Spleen (tissue), 11 donors: Measurements from ENCODE around the gene DHDDS. TPM values are rescaled to one million over a fixed set of nuclear protein-coding genes. Genes with fewer than 3 reads are reported as not detected.

Experiments
- DNase-seq: peaks from one replicate; pipeline ENCODE4 v3.0.0-alpha.2; 2020
- H3K27ac ChIP-seq, 8 donors: fragments of 200-600 bp; sonication (generic) in 7 of 8; 1 replicate in 4 of 8; 2 replicates in 4 of 8; pipeline versions ENCODE4 v1.5.0 to v1.8.0; 2016 to 2021; ENCODE audit warnings: inconsistent platforms in 4 of 8, mild to moderate bottlenecking in 4 of 8, moderate library complexity in 1 of 8
- H3K27me3 ChIP-seq, 7 donors: fragments of 200-600 bp; sonication (generic) in 6 of 7; replicated peaks in 1 of 7; 1 replicate in 4 of 7; 2 replicates in 3 of 7; pipeline versions ENCODE4 v1.5.0 to v1.8.0; 2016 to 2021; ENCODE audit warnings: inconsistent platforms in 3 of 7, mild to moderate bottlenecking in 1 of 7
- H3K36me3 ChIP-seq, 6 donors: fragments of 200-600 bp; sonication (generic) in 5 of 6; 1 replicate in 4 of 6; 2 replicates in 2 of 6; pipeline versions ENCODE4 v1.5.0 to v1.8.0; 2016 to 2021; ENCODE audit warnings: inconsistent platforms in 2 of 6
- H3K4me1 ChIP-seq, 6 donors: fragments of 200-600 bp; sonication (generic) in 5 of 6; 1 replicate in 3 of 6; 2 replicates in 3 of 6; pipeline versions ENCODE4 v1.5.0 to v1.8.0; 2016 to 2021; ENCODE audit warnings: inconsistent platforms in 3 of 6
- H3K4me3 ChIP-seq, 8 donors: fragments of 200-600 bp; sonication (generic) in 7 of 8; 1 replicate in 4 of 8; 2 replicates in 4 of 8; pipeline versions ENCODE4 v1.5.0 to v1.8.0; 2016 to 2021; ENCODE audit warnings: inconsistent platforms in 4 of 8, mild to moderate bottlenecking in 4 of 8, moderate library complexity in 2 of 8
- H3K9me3 ChIP-seq, 8 donors: fragments of 200-600 bp; sonication (generic) in 7 of 8; 1 replicate in 4 of 8; 2 replicates in 4 of 8; pipeline versions ENCODE4 v1.5.0 to v1.8.0; 2016 to 2021; ENCODE audit warnings: inconsistent platforms in 4 of 8
- CTCF ChIP-seq, 11 experiments: fragments of 200-600 bp in 7 of 11; fragments of 450-650 bp in 4 of 11; sonication (generic) in 4 of 11; IDR thresholded peaks in 8 of 11; conservative IDR thresholded peaks in 3 of 11; 1 replicate in 7 of 11; 2 replicates in 4 of 11; pipeline versions ENCODE4 v1.4.0 to v1.8.0; 2016 to 2021; ENCODE audit warnings: antibody characterized with exemption in 11 of 11, inconsistent platforms in 4 of 11, mild to moderate bottlenecking in 1 of 11
- POLR2A ChIP-seq, 3 donors: fragments of 450-650 bp; IDR thresholded peaks; one replicate each; pipeline ENCODE4 v1.5.1; 2017; ENCODE audit warnings: antibody characterized with exemption in 3 of 3, mild to moderate bottlenecking in 1 of 3
- POLR2AphosphoS5 ChIP-seq, 3 donors: sonication (generic); formaldehyde crosslinking; IDR thresholded peaks; one replicate each; pipeline ENCODE4 v1.5.1; 2017; ENCODE audit warnings: antibody characterized with exemption in 3 of 3
- WGBS, 5 donors: extraction: QIAGEN DNeasy Blood & Tissue Kit in 3 of 5; methylation state at CpG; one replicate each; pipeline versions ENCODE4 v1.1.5 to v1.1.7; 2013 to 2018; 5-methylcytosine and 5-hydroxymethylcytosine counted together
- intact Hi-C: fragments of 100-400 bp; cut with DNase I; formaldehyde crosslinking; loops from one replicate; pipeline ENCODE4 v1.15.0; 2023; ENCODE audit warnings: low total_unique reads
- polyA plus RNA-seq, 3 donors: library from polyadenylated mRNA; stranded (reverse); fragments of 200-250 nt; gene quantifications; one replicate each; pipeline ENCODE4 v1.2.1, GENCODE V29; 2013
- total RNA-seq, 7 donors: library from RNA; depleted of rRNA in 3 of 7; stranded (reverse); fragments of >200 nt in 3 of 7; fragmentation: NEBNext Ultra II Directional in 4 of 7; extraction: Animal tissue kit (Norgen Biotek cat#: 25700) in 4 of 7; gene quantifications; one replicate each; pipeline versions ENCODE4 v1.1.0 to v1.2.1, GENCODE V29; 2016 to 2021
- donor health status: healthy with polysubstance abuse.
- donor health status: DM: no; HTN: no; CAD: no; lungs with moderate emphysema.
- donor health status: DM: no; HTN: no; CAD: no.
- donor health status: Bipolar disorder and iron deficiency.
- donor health status: healthy.
- donor health status: DM: no; HTN: no; CAD: no.
- donor health status: DM: yes; HTN: yes; CAD: no.

Gene DHDDS
- total and polyA plus RNA-seq, 10 donors: 11.1 to 48.8 (median 32.4) TPM

GRCh38 chr1:26388791-26389445 is 43.2 kb upstream of the DHDDS start:
- intact Hi-C loops: no loop called here
- 71 to 83% (median 82%) methylated on average over 7 of the region's 7 CpGs for WGBS, 5 donors
- H3K27ac ChIP-seq: no peak overlapping the region

GRCh38 chr1:26389604-26390247 is 42.4 kb upstream of the DHDDS start:
- no peaks in the 10 kb centered on the region for H3K9me3 ChIP-seq
- 62 to 84% (median 73%) methylated on average over 4 of the region's 4 CpGs for WGBS, 5 donors
- H3K36me3 ChIP-seq: no peaks in the 10 kb centered on the region
- intact Hi-C loops: no loop called here
- TF ChIP-seq POLR2A (IDR thresholded peaks at IDR 0.05) (no peak), CTCF (IDR thresholded peaks at IDR 0.05 in 8 of 11, conservative IDR thresholded peaks at IDR 0.05 in 3 of 11) (no peak), POLR2AphosphoS5 (IDR thresholded peaks at IDR 0.05) (no peak)
- no peak for DNase-seq
- no peak overlapping the region for H3K4me3 ChIP-seq
- H3K27ac ChIP-seq: no peak overlapping the region
- peaks cover 0 to 40% (median 0%) of the 10 kb centered on the region in 7 donors for H3K27me3 ChIP-seq
- H3K4me1 ChIP-seq: peaks cover 0 to 12% (median 3%) of the 10 kb centered on the region in 6 donors

More at GRCh38 chr1:26388791-26389445, 43.2 kb upstream of the DHDDS start:
- no peak overlapping the region for H3K4me3 ChIP-seq
- H3K4me1 ChIP-seq: peaks cover 0 to 18% (median 3%) of the 10 kb centered on the region in 6 donors
- DNase-seq: peak; percentile 17
- TF ChIP-seq CTCF (IDR thresholded peaks at IDR 0.05 in 8 of 11, conservative IDR thresholded peaks at IDR 0.05 in 3 of 11) (no peak), POLR2AphosphoS5 (IDR thresholded peaks at IDR 0.05) (no peak), POLR2A (IDR thresholded peaks at IDR 0.05) (no peak)
- no peaks in the 10 kb centered on the region for H3K9me3 ChIP-seq
- no peaks in the 10 kb centered on the region for H3K36me3 ChIP-seq
- peaks cover 0 to 45% (median 0%) of the 10 kb centered on the region in 7 donors for H3K27me3 ChIP-seq

- WGBS, 5 donors: 4 to 11% (median 5%) methylated on average over 3 of the region's 3 CpGs
- peak; percentile 23 for DNase-seq
Measured at GRCh38 chr1:26391450-26391849, 40.7 kb upstream of the DHDDS start.

More at GRCh38 chr1:26391450-26391849, 40.7 kb upstream of the DHDDS start:
- H3K4me1 ChIP-seq: no peaks in the 10 kb centered on the region
- H3K9me3 ChIP-seq: no peaks in the 10 kb centered on the region
- no peaks in the 10 kb centered on the region for H3K36me3 ChIP-seq
- intact Hi-C loops: no loop called here
- no peak overlapping the region for H3K4me3 ChIP-seq
- H3K27me3 ChIP-seq: peaks cover 0 to 23% (median 0%) of the 10 kb centered on the region in 7 donors
- peak in 7 of 11 experiments; percentile 14 to 56 (median 28) for TF ChIP-seq CTCF (IDR thresholded peaks at IDR 0.05 in 8 of 11, conservative IDR thresholded peaks at IDR 0.05 in 3 of 11)
- TF ChIP-seq POLR2AphosphoS5 (IDR thresholded peaks at IDR 0.05): no peak
- no peak for TF ChIP-seq POLR2A (IDR thresholded peaks at IDR 0.05)
- H3K27ac ChIP-seq: no peak overlapping the region
